ENCODE results near the gene TOP3B.
A peak's percentile ranks its signal among the peaks of the same experiment; 100 is the strongest.

Gene TOP3B

GRCh38 chr22:21977814-21978213, 4.8 kb downstream of the TOP3B start:
- DNase-seq = no peak

GRCh38 chr22:21975854-21976345, 6.7 kb downstream of the TOP3B start:
- DNase-seq = no peak

GRCh38 chr22:21975273-21975672, 7.3 kb downstream of the TOP3B start:
- DNase-seq = no peak

GRCh38 chr22:21974058-21974649, 8.4 kb downstream of the TOP3B start:
- no peak for DNase-seq

- no peak for DNase-seq
These were observed 9.8 kb downstream of the TOP3B start for GRCh38 chr22:21972806-21973205.

- DNase-seq = peak; percentile 66
These were observed 10.3 kb downstream of the TOP3B start for GRCh38 chr22:21972293-21972779.

GRCh38 chr22:21971858-21972275, 10.7 kb downstream of the TOP3B start:
- DNase-seq = no peak

DNA sequence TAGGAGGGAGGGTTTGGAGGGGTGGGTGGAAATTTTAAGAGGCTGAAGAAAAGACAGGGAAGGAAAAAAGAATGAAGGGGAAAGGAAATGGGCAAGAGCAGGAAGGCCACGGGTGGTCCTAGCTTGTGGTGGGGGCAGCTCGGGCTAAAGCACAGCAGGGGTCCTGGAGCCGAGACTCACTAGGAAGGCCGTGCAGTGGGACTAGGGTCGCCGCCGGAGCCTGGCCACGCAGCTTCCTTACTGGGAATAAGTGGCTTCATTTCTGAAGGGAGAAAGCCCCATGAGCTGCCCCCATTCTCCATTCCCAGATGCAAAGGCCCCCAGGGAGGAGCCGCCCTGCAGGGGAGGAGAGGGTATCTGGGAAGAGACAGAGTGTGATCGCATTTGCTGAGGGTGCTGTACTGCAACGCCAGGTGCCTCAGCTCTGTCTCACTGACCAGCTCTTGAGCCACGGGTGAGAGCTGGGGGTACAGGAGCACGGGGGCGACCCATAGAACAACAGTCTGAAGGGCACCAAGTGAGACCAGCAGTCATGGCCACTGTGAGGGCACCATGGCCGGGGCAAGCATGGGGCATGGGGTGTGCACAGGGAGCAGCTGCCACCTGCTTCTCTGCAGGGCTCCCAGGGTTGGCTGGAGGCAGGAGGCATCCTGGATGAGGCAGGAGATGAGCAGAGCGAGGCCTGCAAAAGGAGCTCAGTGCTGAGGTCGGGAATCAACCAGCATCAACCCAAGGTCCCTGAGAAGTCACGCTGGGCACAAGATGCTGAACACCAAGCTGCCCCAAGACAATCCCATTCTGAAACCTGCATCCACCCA, 11.6 kb downstream of the TOP3B start:
- no peak for DNase-seq

- no peak for DNase-seq
These were observed 12.4 kb downstream of the TOP3B start for GRCh38 chr22:21970037-21970799.

GRCh38 chr22:21968452-21969129, 14.0 kb downstream of the TOP3B start:
- DNase-seq = no peak

GRCh38 chr22:21967693-21968271, 14.8 kb downstream of the TOP3B start:
- no peak for DNase-seq

DNA sequence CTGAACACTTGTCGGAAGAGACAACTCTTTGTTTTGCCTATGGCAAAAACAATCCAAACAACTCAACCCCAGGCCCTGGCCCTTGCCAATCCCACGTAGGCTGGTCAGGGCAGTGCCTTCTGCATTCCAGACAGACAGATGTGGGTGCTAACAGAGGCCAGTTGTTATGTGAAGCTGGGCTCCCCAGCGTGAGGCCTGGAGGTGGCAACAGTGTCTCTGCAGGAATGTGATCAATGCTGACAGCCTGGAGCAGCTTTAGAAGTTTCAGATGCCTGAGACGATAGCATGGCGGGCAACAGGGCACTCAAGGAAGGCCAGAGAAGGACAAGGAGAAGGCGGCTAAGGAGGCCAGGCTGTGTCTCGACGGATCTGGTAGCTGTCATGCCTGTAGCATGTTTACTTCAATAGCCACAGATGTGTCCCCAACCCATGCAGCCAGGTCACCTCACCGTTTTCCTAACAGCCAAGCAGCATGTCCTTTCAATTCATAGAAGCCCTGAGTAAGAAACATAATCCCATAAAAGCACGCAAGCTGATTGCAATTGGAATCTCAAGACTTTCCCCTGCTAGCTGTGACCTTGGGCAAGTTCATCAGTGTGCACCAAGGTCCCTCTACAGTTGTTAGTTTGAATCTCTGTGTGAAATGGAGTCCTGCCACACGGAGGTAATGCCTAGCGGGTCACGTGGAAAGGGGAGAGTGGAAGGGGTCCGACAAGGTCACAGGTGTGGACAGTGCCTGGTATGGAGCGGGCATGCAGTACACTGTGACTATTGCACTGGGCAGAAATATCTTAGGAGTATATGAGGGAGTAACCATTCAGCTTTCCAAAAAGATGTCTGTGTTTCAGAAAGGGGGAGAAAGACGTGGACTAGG, 15.7 kb downstream of the TOP3B start:
- DNase-seq = no peak

DNA sequence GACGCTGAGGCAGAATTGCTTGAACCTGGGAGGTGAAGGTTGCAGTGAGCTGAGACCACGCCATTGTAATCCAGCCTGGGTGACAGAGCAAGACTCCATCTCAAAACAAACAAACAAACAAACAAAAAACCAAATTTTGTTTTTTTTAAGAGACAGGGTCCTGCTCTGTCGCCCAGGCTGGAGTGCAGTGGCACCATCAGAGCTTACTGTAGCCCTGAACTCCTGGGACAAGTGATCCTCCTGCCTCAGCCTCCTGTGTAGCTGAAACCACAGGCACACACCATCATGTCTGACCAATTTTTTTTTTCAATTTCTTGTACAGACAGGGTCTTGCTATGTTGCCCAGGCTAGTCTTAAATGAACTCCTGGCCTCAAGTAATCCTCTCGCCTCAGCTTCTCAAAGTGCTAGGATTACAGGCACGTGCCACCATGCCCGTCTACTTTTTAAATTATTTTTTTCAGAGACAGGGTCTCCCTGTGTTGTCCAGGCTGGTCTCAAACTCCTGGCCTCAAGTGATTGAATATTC, 16.8 kb downstream of the TOP3B start:
- DNase-seq = no peak

GRCh38 chr22:21964918-21965484, 17.6 kb downstream of the TOP3B start:
- no peak for DNase-seq

DNA sequence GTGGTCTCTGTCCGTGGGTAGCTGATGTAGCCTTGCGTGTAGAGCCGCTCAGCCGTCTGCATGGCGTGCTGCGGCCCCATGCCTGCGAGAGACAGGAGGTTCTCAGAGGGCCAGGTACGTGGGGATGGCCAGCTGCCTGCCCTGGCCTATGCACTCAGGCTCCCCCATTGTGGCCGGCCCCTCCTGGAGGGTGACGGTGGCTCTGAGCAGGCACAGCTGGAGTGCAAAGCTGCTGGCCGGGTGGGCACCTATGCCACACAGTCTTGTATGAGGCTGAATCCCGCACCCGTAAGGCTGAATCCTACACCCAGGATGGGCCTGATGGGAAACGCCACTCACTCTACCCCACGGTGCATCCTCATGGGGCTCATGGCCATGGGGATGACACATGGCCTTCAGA, 18.4 kb downstream of the TOP3B start:
- DNase-seq = no peak

DNA sequence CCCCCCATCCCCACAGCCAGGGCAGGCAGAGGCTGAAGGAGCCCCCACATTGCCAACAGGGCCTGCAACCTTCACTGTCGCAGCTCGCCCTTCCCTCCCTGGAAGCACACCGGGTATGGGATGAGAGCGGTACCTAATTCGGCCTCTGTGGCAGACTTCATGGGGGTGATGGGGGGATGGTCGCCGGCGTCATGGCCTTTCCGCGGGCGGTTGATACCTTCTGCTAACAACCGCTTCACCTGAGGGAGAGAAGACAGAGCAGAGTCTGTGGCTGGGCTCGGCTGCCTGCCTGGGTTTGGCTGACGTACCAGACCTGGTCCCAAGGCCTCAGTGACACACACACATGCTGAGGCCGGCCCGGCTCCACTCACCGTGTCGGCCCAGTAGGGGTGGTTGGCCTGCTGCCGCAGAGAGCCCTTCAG, 18.8 kb downstream of the TOP3B start:
- DNase-seq = no peak

GRCh38 chr22:21963286-21963685, 19.3 kb downstream of the TOP3B start:
- no peak for DNase-seq

DNA sequence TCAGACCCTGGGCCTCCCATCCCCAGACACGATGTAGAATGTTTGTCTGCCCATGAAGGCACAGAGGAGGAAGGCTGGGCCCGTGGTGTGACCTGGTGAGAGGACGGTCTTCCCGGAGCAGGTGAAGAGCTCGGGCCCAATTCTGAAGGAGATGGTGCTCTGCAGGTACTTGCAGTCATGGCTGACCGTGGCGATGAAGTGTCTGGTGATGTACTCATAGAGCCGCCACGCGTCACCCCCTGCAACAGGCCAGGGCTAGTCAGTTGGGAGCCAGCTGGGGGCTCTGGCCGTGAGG, 20.0 kb downstream of the TOP3B start:
- no peak for DNase-seq

GRCh38 chr22:21961886-21962654, 20.5 kb downstream of the TOP3B start:
- no peak for DNase-seq

All from activated T-cell treated with anti-CD3 and anti-CD28 coated beads, Interleukin-2, amount 50 U/mL, for 1 hour (primary cell).